SK-N-SH treated with all-trans-retinoic acid at 6 μM for 48 hours (cell line): ENCODE results near the gene NAA10.

ENCODE experiments used
- ATAC-seq: fragments of 200-7000 bp; cut with Tn5 transposase; 3 replicates; pipeline ENCODE4 v1.9.1; 2020; ENCODE audit warnings: mild to moderate bottlenecking, moderate library complexity
- ARNTL ChIP-seq: fragments of 450-650 bp; formaldehyde crosslinking; IDR thresholded peaks from 2 replicates; pipeline ENCODE4 v1.5.0; 2020; ENCODE audit warnings: low read depth, mild to moderate bottlenecking, moderate library complexity, borderline replicate concordance
- BACH2 ChIP-seq: fragments of 250-450 bp; sonication (Bioruptor Pico); IDR thresholded peaks from 2 replicates; pipeline ENCODE4 v1.9.0; 2021; ENCODE audit warnings: mild to moderate bottlenecking, borderline replicate concordance
- CREB5 ChIP-seq: fragments of 250-450 bp; sonication (Bioruptor Pico); IDR thresholded peaks from 2 replicates; pipeline ENCODE4 v1.5.1; 2020; ENCODE audit warnings: low read depth, mild to moderate bottlenecking, moderate library complexity
- CSDC2 ChIP-seq: fragments of 250-450 bp; sonication (Bioruptor Pico); IDR thresholded peaks from 2 replicates; pipeline ENCODE4 v1.5.0; 2020; ENCODE audit warnings: mild to moderate bottlenecking, moderate library complexity
- CSRNP3 ChIP-seq: fragments of 250-450 bp; sonication (Bioruptor Pico); IDR thresholded peaks from 2 replicates; pipeline ENCODE4 v1.5.1; 2021; ENCODE audit warnings: mild to moderate bottlenecking, moderate library complexity
- GLIS3 ChIP-seq: fragments of 250-450 bp; sonication (Bioruptor Pico); IDR thresholded peaks from 2 replicates; pipeline ENCODE4 v1.5.0; 2020; ENCODE audit warnings: mild to moderate bottlenecking, moderate library complexity
- ISL1 ChIP-seq: fragments of 250-450 bp; sonication (Bioruptor Pico); IDR thresholded peaks from 2 replicates; pipeline ENCODE4 v2.1.2; 2022; ENCODE audit warnings: mild to moderate bottlenecking, moderate library complexity
- OSR1 ChIP-seq: fragments of 250-450 bp; sonication (Bioruptor Pico); IDR thresholded peaks from 2 replicates; pipeline ENCODE4 v1.8.0; 2022; ENCODE audit warnings: moderate library complexity, mild to moderate bottlenecking, inconsistent platforms
- PATZ1 ChIP-seq: fragments of 250-450 bp; sonication (Bioruptor Pico); IDR thresholded peaks from 2 replicates; pipeline ENCODE4 v1.8.0; 2020; ENCODE audit warnings: mild to moderate bottlenecking, moderate library complexity, borderline replicate concordance
- POU6F1 ChIP-seq: fragments of 250-450 bp; sonication (Bioruptor Pico); IDR thresholded peaks from 2 replicates; pipeline ENCODE4 v1.8.0; 2021; ENCODE audit warnings: low read depth, mild to moderate bottlenecking, moderate library complexity, borderline replicate concordance
- PPARA ChIP-seq: fragments of 250-450 bp; sonication (Bioruptor Pico); IDR thresholded peaks from 2 replicates; pipeline ENCODE4 v1.5.0; 2020; ENCODE audit warnings: mild to moderate bottlenecking, borderline replicate concordance
- RARB ChIP-seq: fragments of 250-450 bp; sonication (Bioruptor Pico); IDR thresholded peaks from 2 replicates; pipeline ENCODE4 v1.8.0; 2021; ENCODE audit warnings: mild to moderate bottlenecking, moderate library complexity
- SNAI2 ChIP-seq: fragments of 250-450 bp; sonication (Bioruptor Pico); IDR thresholded peaks from 2 replicates; pipeline ENCODE4 v1.5.0; 2020; ENCODE audit warnings: mild to moderate bottlenecking, moderate library complexity
- TCF4 ChIP-seq: fragments of 250-450 bp; sonication (Bioruptor Pico); IDR thresholded peaks from 2 replicates; pipeline ENCODE4 v1.8.0; 2021; ENCODE audit warnings: mild to moderate bottlenecking, moderate library complexity, borderline replicate concordance
- TOX ChIP-seq: fragments of 250-450 bp; sonication (Bioruptor Pico); IDR thresholded peaks from 2 replicates; pipeline ENCODE4 v1.8.0; 2021; ENCODE audit warnings: mild to moderate bottlenecking, moderate library complexity, borderline replicate concordance
- TSHZ2 ChIP-seq: fragments of 250-450 bp; sonication (Bioruptor Pico); IDR thresholded peaks from 2 replicates; pipeline ENCODE4 v1.5.0; 2020; ENCODE audit warnings: mild to moderate bottlenecking, moderate library complexity
- ZC3H10 ChIP-seq: fragments of 250-450 bp; sonication (Bioruptor Pico); IDR thresholded peaks from 2 replicates; pipeline ENCODE4 v1.5.1; 2021; ENCODE audit warnings: mild to moderate bottlenecking, moderate library complexity
- ZFP3 ChIP-seq: fragments of 250-450 bp; sonication (Bioruptor Pico); IDR thresholded peaks from 2 replicates; pipeline ENCODE4 v1.5.0; 2020; ENCODE audit warnings: mild to moderate bottlenecking, moderate library complexity
- ZFP30 ChIP-seq: fragments of 450-650 bp; formaldehyde crosslinking; IDR thresholded peaks from 2 replicates; pipeline ENCODE4 v1.5.0; 2022; ENCODE audit warnings: mild to moderate bottlenecking, moderate library complexity
- ZNF565 ChIP-seq: fragments of 450-650 bp; formaldehyde crosslinking; conservative IDR thresholded peaks from 2 replicates; pipeline ENCODE4 v1.5.0; 2020; ENCODE audit warnings: low read depth, mild to moderate bottlenecking, moderate library complexity
- ZNF70 ChIP-seq: fragments of 450-650 bp; formaldehyde crosslinking; IDR thresholded peaks from 2 replicates; pipeline ENCODE4 v1.5.0; 2020; ENCODE audit warnings: mild to moderate bottlenecking, moderate library complexity
- ZNF8 ChIP-seq: fragments of 450-650 bp; formaldehyde crosslinking; IDR thresholded peaks from 2 replicates; pipeline ENCODE4 v1.5.0; 2020; ENCODE audit warnings: mild to moderate bottlenecking, moderate library complexity

Gene NAA10

GRCh38 chrX:153960077-153960476 is 25.2 kb upstream of the NAA10 start:
- TF ChIP-seq ZFP30 (CRISPR knock-in tag) (no peak), ZFP3 (CRISPR knock-in tag) (no peak), ZC3H10 (CRISPR knock-in tag) (no peak), PATZ1 (CRISPR knock-in tag) (no peak), PPARA (no peak), GLIS3 (no peak), ZNF8 (CRISPR knock-in tag) (no peak), ZNF565 (CRISPR knock-in tag) (no peak), OSR1 (CRISPR knock-in tag) (no peak), CSDC2 (CRISPR knock-in tag) (no peak), TCF4 (CRISPR knock-in tag) (no peak), CREB5 (CRISPR knock-in tag) (no peak), CSRNP3 (CRISPR knock-in tag) (no peak)
- no peak for ATAC-seq

- no peak for ATAC-seq
- TF ChIP-seq ZC3H10 (CRISPR knock-in tag) (no peak), ZFP3 (CRISPR knock-in tag) (no peak), PATZ1 (CRISPR knock-in tag) (no peak), ARNTL (CRISPR knock-in tag) (no peak), TOX (CRISPR knock-in tag) (no peak), ZNF565 (CRISPR knock-in tag) (no peak), ISL1 (CRISPR knock-in tag) (no peak), ZFP30 (CRISPR knock-in tag) (no peak), CSDC2 (CRISPR knock-in tag) (no peak), ZNF70 (CRISPR knock-in tag) (no peak), GLIS3 (no peak), PPARA (no peak), BACH2 (CRISPR knock-in tag) (no peak), RARB (CRISPR knock-in tag) (no peak), CREB5 (CRISPR knock-in tag) (no peak), SNAI2 (no peak), CSRNP3 (CRISPR knock-in tag) (no peak), TCF4 (CRISPR knock-in tag) (no peak), POU6F1 (CRISPR knock-in tag) (no peak), TSHZ2 (CRISPR knock-in tag) (no peak)
- TF ChIP-seq, all 23 proteins: peak for 0
Observed at GRCh38 chrX:153959649-153960048, 24.8 kb upstream of the NAA10 start.
